ENCODE measurements around the gene TMEM253. TPM values are rescaled to one million over a fixed set of nuclear protein-coding genes. Genes with fewer than 3 reads are reported as not detected.

The TMEM253 gene
- total RNA-seq, 6 donors from 2014 or later: 0.94 to 3.4 (median 1.4) TPM; not detected in 3

GRCh38 chr14:21113369-21113768, 12.5 kb downstream of the TMEM253 start:
- Histone ChIP-seq H3K9me3 (no peaks in the 10 kb centered on the region), H3K4me3 (no peak overlapping the region), H3K4me1 (no peaks in the 10 kb centered on the region), H3K36me3 (no peaks in the 10 kb centered on the region), H3K27me3 (no peaks in the 10 kb centered on the region), H3K27ac (no peak overlapping the region)
- DNase-seq: no peak
- no peak for ATAC-seq (ENCODE audit: low FRiP score in 2 of 2)
- TF ChIP-seq EP300 (IDR thresholded peaks at IDR 0.05) (no peak), CTCF (IDR thresholded peaks at IDR 0.05) (no peak), POLR2AphosphoS5 (IDR thresholded peaks at IDR 0.05) (no peak), POLR2A (IDR thresholded peaks at IDR 0.05) (no peak)
- 94 to 100% methylated on average over 2 of the region's 2 CpGs for WGBS, 2 donors

- ATAC-seq (ENCODE audit: low FRiP score in 2 of 2) (no peak), DNase-seq (no peak)
- H3K4me3 ChIP-seq: no peak overlapping the region
- WGBS, 2 donors: 93 to 98% methylated on average over 3 of the region's 3 CpGs
- H3K9me3 ChIP-seq: no peaks in the 10 kb centered on the region
- H3K27ac ChIP-seq: no peak overlapping the region
- no peaks in the 10 kb centered on the region for H3K27me3 ChIP-seq
- H3K36me3 ChIP-seq: no peaks in the 10 kb centered on the region
- no peak for TF ChIP-seq CTCF (IDR thresholded peaks at IDR 0.05)
- no peak for TF ChIP-seq EP300 (IDR thresholded peaks at IDR 0.05)
- no peak for TF ChIP-seq POLR2AphosphoS5 (IDR thresholded peaks at IDR 0.05)
- TF ChIP-seq POLR2A (IDR thresholded peaks at IDR 0.05): no peak
- H3K4me1 ChIP-seq: no peaks in the 10 kb centered on the region
Observed at GRCh38 chr14:21118933-21119332, 18.1 kb downstream of the TMEM253 start.

GRCh38 chr14:21120686-21121085, 19.8 kb downstream of the TMEM253 start:
- TF ChIP-seq POLR2AphosphoS5 (IDR thresholded peaks at IDR 0.05) (no peak), EP300 (IDR thresholded peaks at IDR 0.05) (no peak), POLR2A (IDR thresholded peaks at IDR 0.05) (no peak), CTCF (IDR thresholded peaks at IDR 0.05) (no peak)
- no peaks in the 10 kb centered on the region for H3K9me3 ChIP-seq
- H3K27me3 ChIP-seq: no peaks in the 10 kb centered on the region
- H3K27ac ChIP-seq: no peak overlapping the region
- DNase-seq: no peak
- H3K4me1 ChIP-seq: no peaks in the 10 kb centered on the region
- 66 to 67% methylated on average over 6 of the region's 6 CpGs for WGBS, 2 donors
- no peak for ATAC-seq (ENCODE audit: low FRiP score in 2 of 2)
- H3K36me3 ChIP-seq: no peaks in the 10 kb centered on the region
- no peak overlapping the region for H3K4me3 ChIP-seq

- Histone ChIP-seq H3K27ac (no peak overlapping the region), H3K4me3 (no peak overlapping the region), H3K36me3 (no peaks in the 10 kb centered on the region), H3K9me3 (no peaks in the 10 kb centered on the region), H3K4me1 (no peaks in the 10 kb centered on the region), H3K27me3 (no peaks in the 10 kb centered on the region)
- DNase-seq (no peak), ATAC-seq (ENCODE audit: low FRiP score in 2 of 2) (no peak)
- TF ChIP-seq POLR2AphosphoS5 (IDR thresholded peaks at IDR 0.05) (no peak), EP300 (IDR thresholded peaks at IDR 0.05) (no peak), CTCF (IDR thresholded peaks at IDR 0.05) (no peak), POLR2A (IDR thresholded peaks at IDR 0.05) (no peak)
- 71 to 76% methylated on average over 1 of the region's 1 CpG for WGBS, 2 donors
Observed at GRCh38 chr14:21121122-21121521, 20.3 kb downstream of the TMEM253 start.

- no peaks in the 10 kb centered on the region for H3K4me1 ChIP-seq
- no peak overlapping the region for H3K27ac ChIP-seq
- ATAC-seq (ENCODE audit: low FRiP score in 2 of 2): no peak
- no peaks in the 10 kb centered on the region for H3K36me3 ChIP-seq
- H3K9me3 ChIP-seq: no peaks in the 10 kb centered on the region
- no peak for TF ChIP-seq CTCF (IDR thresholded peaks at IDR 0.05)
- TF ChIP-seq EP300 (IDR thresholded peaks at IDR 0.05): no peak
- no peak for TF ChIP-seq POLR2A (IDR thresholded peaks at IDR 0.05)
- no peak for TF ChIP-seq POLR2AphosphoS5 (IDR thresholded peaks at IDR 0.05)
- DNase-seq: no peak
- 57 to 73% methylated on average over 1 of the region's 1 CpG for WGBS, 2 donors
- no peaks in the 10 kb centered on the region for H3K27me3 ChIP-seq
- no peak overlapping the region for H3K4me3 ChIP-seq
Observed at GRCh38 chr14:21123429-21123828, 22.6 kb downstream of the TMEM253 start.
